Activated naive CD8-positive, alpha-beta T cell treated with anti-CD3 and anti-CD28 coated beads for 36 hours (primary cell): ENCODE data around the gene RNU5D-1. TPM values are rescaled to one million over a fixed set of nuclear protein-coding genes. Genes with fewer than 3 reads are reported as not detected.
"Not testable (repeated sequence)": the region's sequence is repeated elsewhere in the genome, so short reads cannot be mapped to it uniquely, and the experiment has no call there.

ENCODE experiments used
- DNase-seq: peaks from one replicate; pipeline ENCODE4 v3.0.0; 2021
- H3K27ac Mint-ChIP-seq: one replicate; pipeline ENCODE4 v1.8.0; 2022; ENCODE audit warnings: mild to moderate bottlenecking, moderate library complexity, mixed read lengths
- H3K27me3 Mint-ChIP-seq: one replicate; pipeline ENCODE4 v1.8.0; 2022; ENCODE audit warnings: mild to moderate bottlenecking, mixed read lengths
- H3K36me3 Mint-ChIP-seq: one replicate; pipeline ENCODE4 v1.8.0; 2021; ENCODE audit warnings: mild to moderate bottlenecking, mixed read lengths
- H3K4me1 Mint-ChIP-seq: one replicate; pipeline ENCODE4 v1.8.0; 2021; ENCODE audit warnings: mixed read lengths
- H3K4me3 Mint-ChIP-seq: one replicate; pipeline ENCODE4 v1.8.0; 2022; ENCODE audit warnings: mild to moderate bottlenecking, moderate library complexity, mixed read lengths
- H3K9me3 Mint-ChIP-seq: one replicate; pipeline ENCODE4 v1.8.0; 2022; ENCODE audit warnings: mixed read lengths
- total RNA-seq, 2 experiments: library from RNA; stranded (reverse); gene quantifications; one replicate each; pipeline ENCODE4 v1.2.3, GENCODE V29; 2021

The RNU5D-1 gene
- total RNA-seq, 2 experiments from 2014 or later = not detected

DNA sequence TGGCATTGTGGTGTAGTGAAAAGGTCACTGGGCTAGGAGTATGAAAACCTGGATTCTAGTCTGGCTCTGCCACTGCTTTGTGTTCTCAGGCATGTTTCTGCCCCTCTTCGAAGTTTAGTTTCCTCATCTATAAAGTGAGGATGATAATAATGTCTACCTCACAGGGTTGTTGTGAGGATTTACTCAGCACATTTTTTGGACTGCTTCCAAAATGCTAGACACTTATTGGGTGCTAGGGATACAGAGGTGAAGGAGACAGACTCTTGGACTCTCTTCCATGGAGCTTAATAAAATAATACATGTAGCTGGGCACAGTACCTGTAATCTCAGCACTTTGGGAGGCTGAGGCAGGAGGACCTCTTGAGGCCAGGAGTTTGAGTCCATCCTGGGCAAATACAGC, 12.2 kb upstream of the RNU5D-1 start:
- peaks cover 12% of the 10 kb centered on the region for H3K4me1 Mint-ChIP-seq
- H3K9me3 Mint-ChIP-seq = no peaks in the 10 kb centered on the region
- no peaks in the 10 kb centered on the region for H3K27me3 Mint-ChIP-seq
- H3K4me3 Mint-ChIP-seq = no peak overlapping the region
- peak overlapping the region; percentile 6 for H3K27ac Mint-ChIP-seq
- no peak for DNase-seq
- H3K36me3 Mint-ChIP-seq = peaks cover 33% of the 10 kb centered on the region

DNA sequence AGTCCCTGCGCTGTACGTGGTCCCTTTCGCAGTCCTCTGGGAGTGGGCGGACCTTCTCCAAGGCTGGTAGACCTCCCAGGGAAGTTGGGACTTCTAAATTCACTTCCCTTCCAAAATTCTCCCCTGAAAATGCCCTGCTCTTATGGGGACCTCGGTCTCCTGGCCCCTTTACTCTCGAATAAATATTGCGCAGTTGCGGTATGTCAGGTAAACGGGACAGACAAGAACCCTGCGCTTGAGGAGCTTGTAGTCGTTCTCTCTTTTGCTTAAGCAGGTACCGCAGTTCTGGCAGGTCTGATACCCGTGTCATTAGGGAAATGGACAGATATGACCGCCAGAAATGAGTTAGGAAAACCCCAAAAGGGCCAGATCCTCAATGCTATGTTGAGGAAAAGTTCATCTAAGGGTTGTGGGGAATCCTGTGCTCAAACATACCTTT, 9.2 kb upstream of the RNU5D-1 start:
- no peaks in the 10 kb centered on the region for H3K27me3 Mint-ChIP-seq
- H3K9me3 Mint-ChIP-seq = no peaks in the 10 kb centered on the region
- H3K27ac Mint-ChIP-seq = peak overlapping the region; percentile 92
- peak overlapping the region; percentile 97 for H3K4me3 Mint-ChIP-seq
- peaks cover 23% of the 10 kb centered on the region for H3K36me3 Mint-ChIP-seq
- peaks cover 12% of the 10 kb centered on the region for H3K4me1 Mint-ChIP-seq
- DNase-seq = no peak

DNA sequence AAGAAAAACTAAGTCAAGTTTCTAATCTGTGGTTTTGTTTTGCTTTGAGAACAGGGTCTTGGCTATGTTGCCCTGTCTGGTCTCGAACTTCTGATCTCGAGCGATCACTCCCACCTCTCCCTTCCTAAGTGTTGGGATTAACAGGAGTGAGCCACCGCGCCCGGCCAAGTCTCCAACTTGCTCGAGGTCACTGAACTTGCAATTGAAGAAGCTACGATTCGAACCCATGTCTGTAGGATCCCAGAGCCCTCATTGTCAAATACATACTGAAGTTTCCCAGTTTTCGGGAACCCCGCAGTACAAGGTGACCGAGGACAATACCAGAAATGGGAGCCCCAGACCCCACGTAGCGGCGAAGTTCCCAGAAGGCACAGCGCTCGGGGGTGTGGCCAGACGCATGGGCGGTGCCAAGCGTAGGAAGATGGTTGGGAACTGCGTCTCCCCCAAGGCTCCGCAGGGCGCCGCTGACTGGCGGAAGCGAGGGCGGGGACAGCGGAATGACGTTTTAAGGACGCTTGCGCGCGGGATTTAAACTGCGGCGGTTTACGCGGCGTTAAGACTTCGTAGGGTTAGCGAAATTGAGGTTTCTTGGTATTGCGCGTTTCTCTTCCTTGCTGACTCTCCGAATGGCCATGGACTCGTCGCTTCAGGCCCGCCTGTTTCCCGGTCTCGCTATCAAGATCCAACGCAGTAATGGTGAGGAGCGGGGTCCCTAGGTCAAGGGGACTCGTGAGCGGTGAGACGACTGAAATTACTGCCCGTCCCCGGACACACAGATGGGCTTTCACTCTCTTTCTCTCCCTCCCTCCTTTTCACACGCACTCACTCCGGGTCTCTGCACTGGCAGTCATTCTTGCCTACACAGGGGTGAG, 8.6 kb upstream of the RNU5D-1 start, which contains the start of gene KIF2C:
Gene KIF2C (plus strand): TSS at position 531 of the 872 bp plus-strand sequence. CDS start 96 bp downstream, at position 627.
- DNase-seq = peak; percentile 98
- Mint-ChIP-seq H3K36me3 (peaks cover 22% of the 10 kb centered on the region), H3K27me3 (no peaks in the 10 kb centered on the region), H3K4me3 (peak within 1 kb of the TSS; percentile 97), H3K9me3 (no peaks in the 10 kb centered on the region), H3K27ac (peak within 1 kb of the TSS; percentile 92), H3K4me1 (peaks cover 12% of the 10 kb centered on the region)

DNA sequence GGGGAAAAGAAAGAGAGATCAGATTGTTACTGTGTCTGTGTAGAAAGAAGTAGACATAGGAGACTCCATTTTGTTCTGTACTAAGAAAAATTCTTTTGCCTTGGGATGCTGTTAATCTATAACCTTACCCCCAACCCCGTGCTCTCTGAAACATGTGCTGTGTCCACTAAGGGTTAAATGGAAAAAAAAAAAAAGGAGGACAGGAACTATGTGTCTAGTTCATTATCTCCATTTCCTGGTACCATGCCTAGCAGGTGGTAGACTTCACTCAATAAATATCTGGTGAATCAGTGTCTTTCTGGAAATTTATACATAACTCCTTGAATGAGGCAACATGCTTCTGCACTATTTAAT, 8.0 kb upstream of the RNU5D-1 start:
- Mint-ChIP-seq H3K4me3 (peak overlapping the region; percentile 97), H3K27ac (peak overlapping the region; percentile 92), H3K4me1 (peaks cover 12% of the 10 kb centered on the region), H3K36me3 (peaks cover 19% of the 10 kb centered on the region)
- H3K27me3 Mint-ChIP-seq, DNase-seq, H3K9me3 Mint-ChIP-seq: not testable (repeated sequence)

DNA sequence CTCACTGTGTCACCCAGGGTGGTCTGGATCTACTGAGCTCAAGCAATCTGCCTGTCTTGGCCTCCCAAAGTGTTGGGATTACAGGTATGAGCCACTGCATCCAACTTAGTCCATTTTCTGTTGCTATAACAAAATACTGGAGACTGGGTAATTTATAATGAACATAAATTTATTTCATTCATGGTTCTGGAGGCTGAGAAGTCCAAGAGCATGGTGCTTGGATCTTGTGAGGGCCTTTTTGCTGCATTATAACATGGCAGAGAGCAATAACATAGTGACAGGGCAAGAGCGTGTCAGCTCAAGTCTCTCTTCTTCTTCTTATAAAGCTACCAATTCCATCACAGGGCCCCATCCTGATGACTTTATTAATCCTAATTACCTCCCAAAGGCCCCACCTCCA, 5.0 kb upstream of the RNU5D-1 start:
- peaks cover 5% of the 10 kb centered on the region for H3K36me3 Mint-ChIP-seq
- peaks cover 13% of the 10 kb centered on the region for H3K4me1 Mint-ChIP-seq
- peaks cover under 1% of the 10 kb centered on the region for H3K27me3 Mint-ChIP-seq
- DNase-seq = no peak
- no peaks in the 10 kb centered on the region for H3K9me3 Mint-ChIP-seq
- H3K27ac Mint-ChIP-seq = no peak overlapping the region
- H3K4me3 Mint-ChIP-seq = no peak overlapping the region

DNA sequence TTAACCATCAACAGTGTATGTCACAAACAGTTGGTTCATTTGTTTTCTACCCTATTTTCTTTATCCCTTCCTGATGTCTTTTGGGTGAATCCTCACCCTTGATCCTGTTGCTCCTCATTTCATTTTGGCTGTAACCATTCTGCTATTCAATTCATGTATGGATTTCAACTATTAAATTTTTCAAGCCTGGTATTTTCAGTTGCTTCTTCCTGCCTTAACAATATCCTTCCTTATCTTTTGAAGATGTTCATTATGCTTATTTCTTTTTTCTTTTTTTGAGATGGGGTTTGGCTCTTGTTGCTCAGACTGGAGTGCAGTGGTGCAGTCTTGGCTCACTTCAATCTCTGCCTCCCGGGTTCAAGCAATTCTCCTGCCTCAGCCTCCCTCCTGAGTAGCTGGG, 2.8 kb upstream of the RNU5D-1 start:
- no peak for DNase-seq
- Mint-ChIP-seq H3K4me3 (no peak overlapping the region), H3K36me3 (peaks cover 3% of the 10 kb centered on the region), H3K27ac (no peak overlapping the region), H3K4me1 (peaks cover 27% of the 10 kb centered on the region), H3K9me3 (no peaks in the 10 kb centered on the region), H3K27me3 (peaks cover 4% of the 10 kb centered on the region)

DNA sequence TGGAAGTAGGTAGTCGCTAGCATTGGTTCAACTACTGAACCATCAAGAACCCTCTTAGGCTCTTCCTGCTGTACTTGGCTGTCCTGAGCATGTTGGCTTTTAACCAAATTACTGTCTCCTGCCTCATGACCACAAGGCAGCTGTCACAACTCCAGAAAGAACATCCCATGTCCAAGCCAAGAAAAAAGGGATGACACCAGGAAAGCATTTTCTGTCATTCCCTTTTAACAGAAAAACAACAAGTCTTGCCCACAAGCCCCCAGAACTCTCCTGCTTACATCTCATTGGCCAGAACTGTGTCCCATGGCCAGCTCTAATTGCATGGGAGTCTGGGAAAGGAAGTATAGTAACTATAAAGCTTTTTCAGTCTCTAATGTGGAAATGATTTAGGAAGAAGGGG, 2.4 kb upstream of the RNU5D-1 start:
- H3K4me3 Mint-ChIP-seq = no peak overlapping the region

DNA sequence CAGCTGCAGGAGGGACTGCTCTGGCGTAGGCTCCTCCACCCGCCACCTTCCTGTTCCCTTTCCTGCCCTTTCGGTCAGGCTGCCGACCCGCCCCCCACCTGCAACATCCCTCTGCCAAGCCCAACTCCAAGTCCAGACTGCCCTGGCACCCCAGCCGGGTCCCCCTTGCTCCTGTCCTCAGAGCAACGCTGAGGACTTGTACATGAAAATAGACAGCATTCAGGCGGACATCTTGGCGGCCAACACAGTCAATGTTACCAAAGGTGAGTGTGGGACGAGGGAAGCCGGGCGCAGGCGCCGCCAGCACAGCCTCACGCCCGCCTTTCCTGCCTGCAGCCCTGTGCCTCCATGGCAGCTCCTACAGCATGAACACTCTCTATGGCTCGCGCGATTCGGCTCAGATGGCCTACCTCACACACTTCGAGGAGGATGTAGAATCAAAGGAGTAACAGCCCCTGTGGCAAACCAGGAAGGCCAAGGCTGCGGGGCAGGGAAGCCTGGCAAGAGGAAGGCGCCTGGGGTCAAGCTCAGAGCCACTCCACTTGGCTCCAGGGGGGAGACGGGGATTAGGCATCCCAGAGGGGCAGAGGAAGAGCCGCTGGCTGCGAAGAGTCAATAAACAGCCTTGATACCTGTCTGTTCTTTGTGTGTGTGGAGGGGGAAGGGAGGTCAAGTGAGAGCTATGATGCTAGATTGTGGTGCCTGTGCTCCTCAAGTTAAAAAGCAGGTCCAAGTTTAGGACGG, 5.8 kb downstream of the RNU5D-1 start:
- Mint-ChIP-seq H3K4me1 (peaks cover 66% of the 10 kb centered on the region), H3K36me3 (peaks cover 18% of the 10 kb centered on the region), H3K9me3 (no peaks in the 10 kb centered on the region), H3K27me3 (peaks cover 7% of the 10 kb centered on the region), H3K4me3 (peak overlapping the region; percentile 82), H3K27ac (peak overlapping the region; percentile 83)
- DNase-seq = no peak

More for the DNA sequence above, 2.4 kb upstream of the RNU5D-1 start:
- peaks cover 3% of the 10 kb centered on the region for H3K36me3 Mint-ChIP-seq
- peaks cover 4% of the 10 kb centered on the region for H3K27me3 Mint-ChIP-seq
- no peaks in the 10 kb centered on the region for H3K9me3 Mint-ChIP-seq
- H3K27ac Mint-ChIP-seq = no peak overlapping the region
- H3K4me1 Mint-ChIP-seq = peaks cover 28% of the 10 kb centered on the region
- DNase-seq = no peak

DNA sequence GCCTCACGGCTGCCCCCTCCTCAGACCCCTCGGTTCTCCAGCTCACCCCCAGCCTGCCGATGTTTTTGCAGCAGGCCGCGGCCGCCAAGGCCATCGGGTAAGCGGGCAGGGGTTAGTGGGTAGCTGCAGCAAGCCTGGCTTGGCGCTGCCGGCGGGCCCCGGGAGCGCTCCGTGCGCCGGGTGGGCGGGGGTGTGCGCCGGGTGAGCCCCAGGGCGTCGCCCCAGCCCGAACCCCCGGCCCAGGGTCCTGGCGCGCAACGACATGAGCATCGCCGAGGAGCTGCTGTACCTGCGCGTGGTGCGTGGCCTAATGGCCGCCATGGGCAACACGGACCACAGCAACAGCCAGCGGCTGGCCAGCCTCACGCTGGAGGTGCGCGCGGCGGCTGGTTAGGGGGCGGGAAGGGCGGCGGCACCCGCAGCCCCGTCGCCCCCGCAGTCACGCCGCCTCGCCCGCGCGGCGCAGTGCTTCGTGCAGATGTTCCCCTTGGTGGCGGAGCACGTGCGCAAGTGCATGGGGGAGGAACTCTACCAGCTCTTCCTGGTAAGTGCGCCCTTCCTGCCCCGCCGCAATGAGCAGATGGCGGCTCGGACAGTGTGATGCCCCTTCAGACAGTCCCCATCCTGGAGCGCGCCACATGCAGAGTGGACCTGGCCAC, 6.5 kb downstream of the RNU5D-1 start:
- peaks cover 69% of the 10 kb centered on the region for H3K4me1 Mint-ChIP-seq
- H3K9me3 Mint-ChIP-seq = no peaks in the 10 kb centered on the region
- H3K4me3 Mint-ChIP-seq = peak overlapping the region; percentile 82
- peaks cover 7% of the 10 kb centered on the region for H3K27me3 Mint-ChIP-seq
- H3K27ac Mint-ChIP-seq = peak overlapping the region; percentile 91
- H3K36me3 Mint-ChIP-seq = peaks cover 18% of the 10 kb centered on the region
- no peak for DNase-seq

DNA sequence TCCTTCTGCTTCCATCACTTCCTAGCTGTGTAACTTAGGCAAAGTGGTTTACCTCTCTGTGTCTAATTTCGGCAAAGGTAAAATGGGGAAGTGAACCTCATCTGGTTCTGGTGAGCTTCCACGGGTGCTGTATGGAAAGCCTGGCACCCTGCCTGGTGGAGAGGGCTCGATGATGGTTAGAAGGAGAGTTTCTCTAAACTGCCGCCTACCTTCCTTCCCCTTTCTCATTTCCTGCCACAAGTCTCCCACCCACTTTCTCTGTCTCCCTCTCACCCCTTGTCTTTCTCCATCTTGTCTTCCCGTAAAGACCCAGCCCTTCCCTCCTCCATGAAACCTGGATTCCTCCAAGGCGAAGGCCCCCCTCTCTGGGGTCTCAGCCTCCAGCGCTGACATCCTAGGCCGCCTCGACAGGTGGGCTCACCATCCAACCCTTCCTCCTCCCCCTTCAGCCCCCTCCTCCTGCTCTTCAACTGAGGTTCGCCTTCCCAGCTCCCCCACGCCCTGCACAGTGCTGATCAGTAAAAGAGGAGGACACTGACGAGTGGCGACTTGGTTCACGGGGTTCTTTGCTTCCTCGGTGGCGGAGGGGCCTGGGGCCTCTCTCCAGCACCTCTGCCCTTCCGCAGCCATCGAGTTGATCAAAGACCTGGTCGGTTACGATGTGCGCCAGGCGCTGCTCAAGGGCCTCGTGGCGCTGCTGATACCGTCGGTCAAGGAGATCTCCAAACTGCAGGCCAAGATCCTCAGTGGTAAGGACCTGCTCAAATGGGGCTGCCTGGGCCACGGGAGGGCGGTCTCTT, 7.3 kb downstream of the RNU5D-1 start:
- Mint-ChIP-seq H3K4me3 (peak overlapping the region; percentile 76), H3K27me3 (peaks cover 7% of the 10 kb centered on the region), H3K36me3 (peaks cover 18% of the 10 kb centered on the region), H3K27ac (peak overlapping the region; percentile 91), H3K4me1 (peaks cover 72% of the 10 kb centered on the region), H3K9me3 (no peaks in the 10 kb centered on the region)
- peak; percentile 66 for DNase-seq

DNA sequence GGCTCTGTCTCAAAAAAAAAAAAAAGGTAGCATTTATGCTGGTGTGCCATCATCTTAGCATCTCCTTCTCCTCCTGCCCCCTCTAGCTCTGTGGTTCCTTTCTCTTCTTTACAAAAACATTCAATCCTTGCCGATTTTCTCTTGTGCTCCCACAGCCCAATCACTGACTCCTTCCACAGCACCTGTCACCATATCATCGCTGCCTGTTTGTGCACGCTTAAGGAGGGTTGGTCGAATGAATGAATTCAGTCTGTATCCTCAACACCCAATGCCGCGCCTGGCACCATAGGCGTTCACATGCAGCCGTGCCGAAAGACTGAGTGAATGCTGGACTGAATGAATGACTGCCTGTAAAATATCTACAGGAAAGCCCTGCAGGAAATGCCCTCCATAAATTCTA, 7.9 kb downstream of the RNU5D-1 start:
- Mint-ChIP-seq H3K36me3 (peaks cover 18% of the 10 kb centered on the region), H3K27me3 (peaks cover 7% of the 10 kb centered on the region), H3K27ac (peak overlapping the region; percentile 91), H3K4me3 (peak overlapping the region; percentile 76), H3K9me3 (no peaks in the 10 kb centered on the region), H3K4me1 (peaks cover 74% of the 10 kb centered on the region)
- DNase-seq = peak; percentile 38

DNA sequence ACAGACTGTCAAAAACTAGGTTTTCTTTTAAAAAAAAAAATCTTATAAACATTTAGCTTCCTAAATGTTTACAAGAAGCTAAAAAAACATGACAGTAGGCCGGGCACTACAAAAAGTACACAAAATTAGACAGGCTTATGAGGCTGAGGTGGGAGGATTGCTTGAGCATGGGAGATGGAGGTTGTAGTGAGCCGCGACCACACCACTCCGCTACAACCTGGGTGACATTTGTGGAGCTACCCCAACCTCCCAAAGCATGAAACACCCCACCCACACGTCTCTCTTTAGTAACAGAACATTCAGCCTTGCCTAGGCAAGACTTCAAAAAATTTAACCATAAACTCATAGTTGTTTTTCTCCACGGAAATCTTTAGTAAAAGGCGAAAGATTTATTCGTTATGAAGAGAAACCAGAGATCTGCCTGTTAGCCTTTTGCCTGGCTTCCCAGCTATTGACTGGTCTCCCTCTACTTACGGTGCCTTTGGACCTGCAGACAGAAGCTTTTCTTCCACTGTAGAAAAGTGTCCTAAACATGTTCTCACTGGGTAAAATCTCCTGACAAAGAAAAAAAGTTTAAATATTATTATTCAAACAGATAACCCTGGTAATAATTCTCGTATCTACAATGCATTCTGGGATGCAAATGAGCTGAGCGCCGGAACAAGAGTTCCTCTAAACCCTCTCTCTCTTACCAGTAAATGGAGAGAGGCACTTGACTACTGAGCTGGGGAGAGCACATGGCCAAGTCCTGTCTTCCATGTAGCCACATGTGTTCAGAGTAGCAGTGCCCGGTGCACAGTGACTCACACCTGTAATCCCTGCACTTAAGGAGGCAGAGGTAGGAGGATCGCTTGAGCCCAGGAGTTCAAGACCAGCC, 9.2 kb downstream of the RNU5D-1 start:
- peaks cover 77% of the 10 kb centered on the region for H3K4me1 Mint-ChIP-seq

DNA sequence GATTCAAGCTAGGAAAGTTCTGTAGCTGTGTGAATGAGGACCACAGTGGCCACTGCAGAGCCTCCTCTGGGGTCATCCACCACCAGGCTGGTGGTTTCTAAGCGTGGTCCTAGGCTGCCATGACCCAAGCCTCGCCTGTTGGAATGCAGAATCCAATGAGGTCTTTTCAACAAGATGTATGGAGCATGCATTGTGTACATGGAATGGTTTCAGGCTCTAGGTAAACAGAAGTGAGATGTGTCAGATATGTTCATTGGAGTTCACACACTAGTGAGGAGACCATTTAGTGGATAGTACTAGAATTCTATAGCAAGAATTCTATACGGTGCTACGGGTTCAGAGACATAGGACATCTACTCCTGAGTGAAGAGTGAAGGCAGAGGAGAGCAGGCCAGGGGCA, 10.7 kb downstream of the RNU5D-1 start:
- DNase-seq = no peak
- peaks cover 79% of the 10 kb centered on the region for H3K4me1 Mint-ChIP-seq
- H3K27ac Mint-ChIP-seq = peak overlapping the region; percentile 91
- H3K36me3 Mint-ChIP-seq = peaks cover 7% of the 10 kb centered on the region
- H3K27me3 Mint-ChIP-seq = peaks cover 7% of the 10 kb centered on the region
- no peaks in the 10 kb centered on the region for H3K9me3 Mint-ChIP-seq
- H3K4me3 Mint-ChIP-seq = no peak overlapping the region

More for the DNA sequence above, 9.2 kb downstream of the RNU5D-1 start:
- peak; percentile 86 for DNase-seq
- peak overlapping the region; percentile 73 for H3K4me3 Mint-ChIP-seq
- no peaks in the 10 kb centered on the region for H3K9me3 Mint-ChIP-seq
- H3K27me3 Mint-ChIP-seq = peaks cover 7% of the 10 kb centered on the region
- H3K27ac Mint-ChIP-seq = peak overlapping the region; percentile 91
- H3K36me3 Mint-ChIP-seq = peaks cover 16% of the 10 kb centered on the region
